RWPE2 (cell line): ENCODE data around the gene IVL.

ENCODE experiments used
- ATAC-seq: fragments of 200-7000 bp; cut with Tn5 transposase; 3 replicates; pipeline ENCODE4 v1.9.1; 2021; ENCODE audit warnings: low read depth
- DNase-seq: peaks from one replicate; pipeline ENCODE4 v3.0.0-alpha.2; 2020; ENCODE audit warnings: low spot score
- H3K27ac ChIP-seq: fragments of 450-650 bp; 2 replicates; pipeline ENCODE4 v1.5.1; 2017; ENCODE audit warnings: mild to moderate bottlenecking; ENCODE audit not compliant: poor library complexity, severe bottlenecking
- H3K27me3 ChIP-seq: fragments of 250-450 bp; sonication (Bioruptor Pico); 2 replicates; pipeline ENCODE4 v1.5.1; 2021; ENCODE audit warnings: mild to moderate bottlenecking, moderate library complexity; ENCODE audit not compliant: insufficient read depth, poor library complexity, severe bottlenecking
- H3K36me3 ChIP-seq: fragments of 250-450 bp; sonication (Bioruptor Pico); 2 replicates; pipeline ENCODE4 v1.5.1; 2020; ENCODE audit warnings: low read depth, mild to moderate bottlenecking, moderate library complexity
- H3K4me1 ChIP-seq: fragments of 250-450 bp; sonication (Bioruptor Pico); 2 replicates; pipeline ENCODE4 v1.5.1; 2021; ENCODE audit warnings: mild to moderate bottlenecking, moderate library complexity; ENCODE audit not compliant: insufficient read depth, poor library complexity, severe bottlenecking
- H3K4me3 ChIP-seq: fragments of 250-450 bp; sonication (Bioruptor Pico); 2 replicates; pipeline ENCODE4 v1.5.1; 2021; ENCODE audit warnings: mild to moderate bottlenecking, moderate library complexity; ENCODE audit not compliant: severe bottlenecking
- H3K9me3 ChIP-seq: fragments of 250-450 bp; sonication (Bioruptor Pico); 2 replicates; pipeline ENCODE4 v1.5.1; 2021; ENCODE audit warnings: mild to moderate bottlenecking, moderate library complexity; ENCODE audit not compliant: severe bottlenecking
- TF ChIP-seq, protein P1 (sequence below): fragments of 450-650 bp; IDR thresholded peaks from one replicate; pipeline ENCODE4 v1.5.1; 2017; ENCODE audit warnings: mild to moderate bottlenecking, moderate library complexity; ENCODE audit not compliant: poor library complexity, severe bottlenecking

Gene IVL

DNA sequence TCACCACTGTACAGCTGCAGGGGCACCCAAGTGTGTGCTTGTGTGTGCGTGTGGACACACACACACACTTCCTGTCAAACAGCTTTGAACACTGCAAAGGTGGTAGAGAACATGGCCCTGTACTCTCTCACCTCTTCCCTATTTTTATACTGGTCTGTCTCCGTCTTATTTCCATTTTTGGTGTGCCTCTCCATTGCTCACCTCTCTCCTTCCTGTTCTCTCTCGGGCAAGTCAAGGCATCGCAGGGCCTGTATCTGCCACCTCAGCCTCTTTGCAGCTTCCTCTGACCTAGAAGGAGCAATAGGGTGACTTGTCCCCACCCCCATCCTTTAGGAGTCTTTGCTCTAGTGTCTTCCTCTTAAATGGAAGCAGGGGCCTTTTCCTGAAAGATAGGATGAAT, 28.0 kb upstream of the IVL start:
- H3K27me3 ChIP-seq = no peaks in the 10 kb centered on the region
- peaks cover 26% of the 10 kb centered on the region for H3K4me1 ChIP-seq
- H3K27ac ChIP-seq = peak overlapping the region; percentile 56
- TF ChIP-seq, protein P1, sequence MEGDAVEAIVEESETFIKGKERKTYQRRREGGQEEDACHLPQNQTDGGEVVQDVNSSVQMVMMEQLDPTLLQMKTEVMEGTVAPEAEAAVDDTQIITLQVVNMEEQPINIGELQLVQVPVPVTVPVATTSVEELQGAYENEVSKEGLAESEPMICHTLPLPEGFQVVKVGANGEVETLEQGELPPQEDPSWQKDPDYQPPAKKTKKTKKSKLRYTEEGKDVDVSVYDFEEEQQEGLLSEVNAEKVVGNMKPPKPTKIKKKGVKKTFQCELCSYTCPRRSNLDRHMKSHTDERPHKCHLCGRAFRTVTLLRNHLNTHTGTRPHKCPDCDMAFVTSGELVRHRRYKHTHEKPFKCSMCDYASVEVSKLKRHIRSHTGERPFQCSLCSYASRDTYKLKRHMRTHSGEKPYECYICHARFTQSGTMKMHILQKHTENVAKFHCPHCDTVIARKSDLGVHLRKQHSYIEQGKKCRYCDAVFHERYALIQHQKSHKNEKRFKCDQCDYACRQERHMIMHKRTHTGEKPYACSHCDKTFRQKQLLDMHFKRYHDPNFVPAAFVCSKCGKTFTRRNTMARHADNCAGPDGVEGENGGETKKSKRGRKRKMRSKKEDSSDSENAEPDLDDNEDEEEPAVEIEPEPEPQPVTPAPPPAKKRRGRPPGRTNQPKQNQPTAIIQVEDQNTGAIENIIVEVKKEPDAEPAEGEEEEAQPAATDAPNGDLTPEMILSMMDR = no peak
- H3K9me3 ChIP-seq = no peaks in the 10 kb centered on the region
- ATAC-seq (peak; percentile 48; the same call in 2 of the 3 replicates), DNase-seq (no peak)
- H3K36me3 ChIP-seq = no peaks in the 10 kb centered on the region
- H3K4me3 ChIP-seq = no peak overlapping the region

DNA sequence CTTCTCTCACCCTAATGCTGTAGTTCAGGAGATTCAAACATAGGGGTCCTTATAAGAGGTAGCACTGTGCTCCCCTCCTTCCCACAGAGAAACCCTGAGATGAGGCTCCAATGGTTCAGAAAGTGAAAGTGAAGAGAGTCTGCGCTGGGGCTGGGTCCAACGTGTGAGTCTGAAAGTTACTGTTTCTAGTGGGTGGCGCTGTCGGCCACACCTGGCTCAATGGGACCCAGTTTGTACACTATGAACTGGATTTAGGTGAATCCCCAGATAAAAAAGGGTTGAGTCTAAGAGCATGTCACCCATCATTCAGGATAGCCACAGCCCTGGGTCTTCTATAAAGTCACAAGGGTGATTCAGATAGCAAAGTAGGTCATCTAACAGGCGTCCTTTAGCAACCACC, 27.4 kb upstream of the IVL start:
- TF ChIP-seq, protein P1 = no peak
- H3K4me3 ChIP-seq = no peak overlapping the region
- ATAC-seq = no peak
- peak overlapping the region; percentile 56 for H3K27ac ChIP-seq
- H3K9me3 ChIP-seq = no peaks in the 10 kb centered on the region
- peaks cover 29% of the 10 kb centered on the region for H3K4me1 ChIP-seq
- no peak for DNase-seq
- H3K36me3 ChIP-seq = no peaks in the 10 kb centered on the region
- no peaks in the 10 kb centered on the region for H3K27me3 ChIP-seq

DNA sequence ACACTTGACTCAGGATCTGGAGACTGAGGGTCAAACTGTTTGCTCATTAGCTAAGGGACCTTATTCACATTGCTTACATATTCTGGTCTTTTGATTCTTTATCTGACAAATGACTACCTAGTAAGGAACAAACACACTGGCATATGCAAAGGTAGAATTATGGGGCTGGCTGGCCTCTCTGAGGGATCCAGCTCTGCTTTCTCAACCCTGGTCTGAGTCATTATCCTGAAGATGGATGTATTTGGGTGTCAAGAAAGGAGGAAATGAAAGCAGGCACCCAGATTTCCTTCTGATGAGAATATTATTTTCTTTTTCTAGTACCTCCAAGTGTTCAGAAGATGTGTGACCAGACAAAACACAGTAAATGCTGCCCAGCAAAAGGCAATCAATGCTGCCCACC, 24.3 kb upstream of the IVL start:
- Histone ChIP-seq H3K36me3 (no peaks in the 10 kb centered on the region), H3K27ac (peak overlapping the region; percentile 68), H3K9me3 (no peaks in the 10 kb centered on the region), H3K4me1 (peaks cover 54% of the 10 kb centered on the region), H3K27me3 (no peaks in the 10 kb centered on the region), H3K4me3 (no peak overlapping the region)
- peak; percentile 36; the same call in 1 of the 3 replicates for ATAC-seq
- TF ChIP-seq, protein P1 = no peak
- no peak for DNase-seq

DNA sequence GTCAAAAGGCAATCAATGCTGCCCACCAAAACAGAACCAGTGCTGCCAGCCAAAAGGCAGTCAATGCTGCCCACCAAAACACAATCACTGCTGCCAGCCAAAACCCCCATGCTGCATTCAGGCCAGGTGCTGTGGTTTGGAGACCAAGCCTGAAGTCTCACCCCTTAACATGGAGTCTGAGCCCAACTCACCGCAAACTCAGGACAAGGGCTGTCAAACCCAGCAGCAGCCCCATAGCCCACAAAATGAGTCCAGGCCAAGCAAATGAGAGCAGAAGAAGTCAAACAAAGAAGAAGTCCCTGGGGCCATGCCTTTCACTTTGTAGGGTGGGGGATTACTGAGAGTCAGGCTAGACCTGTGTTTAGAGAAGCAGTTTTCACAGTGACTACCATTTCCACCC, 23.8 kb upstream of the IVL start:
- Histone ChIP-seq H3K27me3 (no peaks in the 10 kb centered on the region), H3K4me3 (no peak overlapping the region), H3K36me3 (no peaks in the 10 kb centered on the region), H3K27ac (peak overlapping the region; percentile 68), H3K4me1 (peaks cover 54% of the 10 kb centered on the region), H3K9me3 (no peaks in the 10 kb centered on the region)
- TF ChIP-seq, protein P1 = no peak
- no peak for DNase-seq
- no peak for ATAC-seq

DNA sequence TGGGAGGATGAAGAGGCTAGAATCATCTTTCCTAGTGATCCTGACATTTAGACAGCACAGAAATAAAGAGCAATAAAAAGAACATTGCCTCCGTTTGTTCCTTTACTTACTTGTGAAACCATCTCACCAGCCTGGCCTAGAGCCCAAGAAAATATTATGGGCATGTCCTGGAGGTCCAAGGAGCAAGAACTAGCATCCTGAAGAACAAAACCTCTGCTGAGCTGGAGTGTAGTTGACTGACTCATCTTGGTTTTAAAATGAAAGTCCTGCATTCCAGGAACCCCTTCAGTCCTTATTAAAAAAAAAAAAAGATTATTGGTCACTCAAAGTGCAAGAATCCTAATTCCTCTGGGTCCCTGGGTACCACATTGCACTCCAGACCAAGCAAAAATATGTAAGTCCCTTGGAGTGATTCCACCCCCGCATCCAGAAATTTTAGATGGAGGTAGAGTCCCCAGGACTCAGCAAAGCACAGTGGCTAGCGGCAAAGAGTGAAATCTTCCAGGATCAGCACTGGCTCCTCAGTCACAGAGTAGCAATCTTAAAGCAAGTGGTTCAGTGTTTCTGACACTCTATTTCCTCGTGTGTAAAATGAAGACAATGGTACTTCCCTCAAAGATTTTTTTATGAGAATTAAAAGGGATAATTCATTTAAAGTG, 23.3 kb upstream of the IVL start:
- Histone ChIP-seq H3K27me3 (no peaks in the 10 kb centered on the region), H3K27ac (peak overlapping the region; percentile 68), H3K9me3 (no peaks in the 10 kb centered on the region), H3K36me3 (no peaks in the 10 kb centered on the region), H3K4me1 (peaks cover 49% of the 10 kb centered on the region), H3K4me3 (no peak overlapping the region)
- TF ChIP-seq, protein P1 = no peak
- peak; percentile 71 for ATAC-seq
- DNase-seq = no peak
